Epidermal melanocyte (primary cell): Measurements from ENCODE around the gene SLC17A2.
"Not testable (repeated sequence)": the region's sequence is repeated elsewhere in the genome, so short reads cannot be mapped to it uniquely, and the experiment has no call there.

Experiments used
- DNase-seq: peaks from one replicate; pipeline ENCODE4 v3.0.0; 2011; ENCODE audit warnings: low spot score; ENCODE audit not compliant: insufficient read length

SLC17A2 gene

GRCh38 chr6:25952535-25952934 lies 22.0 kb upstream of the SLC17A2 start:
- DNase-seq: no peak

GRCh38 chr6:25951296-25952032 lies 21.0 kb upstream of the SLC17A2 start:
- DNase-seq: no peak

- DNase-seq: no peak
Observed at GRCh38 chr6:25950297-25950696, 19.8 kb upstream of the SLC17A2 start.

DNA sequence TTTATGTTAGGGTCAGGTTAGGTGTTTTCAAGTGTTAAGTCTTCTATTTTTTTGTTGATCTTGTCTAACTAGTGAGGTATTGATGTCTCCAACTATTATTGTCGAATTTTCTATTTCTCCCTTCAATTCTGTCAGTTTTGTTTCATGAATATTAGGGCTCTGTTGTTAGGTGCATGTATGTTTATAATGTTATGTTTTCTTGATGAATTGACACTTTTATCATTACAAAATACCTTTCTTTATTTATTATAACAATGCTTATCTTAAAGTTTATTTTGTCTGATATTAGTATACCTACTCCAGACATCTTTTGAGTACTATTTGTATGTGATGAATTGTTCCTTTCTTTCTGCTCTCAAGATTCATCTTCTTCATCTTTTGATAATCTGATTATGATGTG lies 19.2 kb upstream of the SLC17A2 start:
- DNase-seq: no peak

- not testable (repeated sequence) for DNase-seq
Observed at GRCh38 chr6:25947492-25947891, 17.0 kb upstream of the SLC17A2 start.

DNA sequence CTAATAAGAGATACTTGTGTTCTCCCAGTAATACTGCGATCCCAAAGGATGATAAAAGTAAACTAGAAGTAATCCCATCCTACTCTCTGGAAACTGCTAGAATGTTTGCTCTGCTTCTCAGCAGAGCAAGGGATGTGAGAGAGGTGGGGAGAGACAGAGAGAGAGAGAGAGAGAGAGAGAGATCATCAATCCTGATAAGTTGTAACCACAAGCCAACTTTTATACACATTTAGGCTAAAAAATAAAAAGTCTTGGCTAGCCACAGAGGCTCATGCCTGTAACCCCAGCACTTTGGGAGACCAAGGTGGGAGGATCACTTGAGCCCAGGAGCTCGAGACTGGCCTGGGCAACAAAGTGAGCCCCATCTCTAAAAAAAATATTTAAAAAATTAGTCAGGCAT lies 16.1 kb upstream of the SLC17A2 start:
- no peak for DNase-seq

DNA sequence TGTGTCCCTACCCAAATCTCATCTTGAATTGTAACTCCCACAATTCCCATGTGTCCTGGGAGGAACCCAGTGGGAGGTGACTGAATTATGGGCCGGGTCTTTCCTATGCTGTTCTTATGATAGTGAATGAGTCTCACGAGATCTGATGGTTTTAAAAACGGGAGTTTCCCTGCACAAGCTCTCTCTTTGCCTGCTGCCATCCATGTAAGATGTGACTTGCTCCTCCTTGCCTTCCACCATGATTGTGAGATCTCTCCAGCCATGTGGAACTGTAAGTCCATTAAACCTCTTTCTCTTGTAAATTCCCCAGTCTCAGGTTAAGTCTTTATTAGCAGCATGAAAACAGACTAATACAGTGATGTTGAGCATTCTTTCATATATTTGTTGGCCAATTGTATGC lies 15.2 kb upstream of the SLC17A2 start:
- not testable (repeated sequence) for DNase-seq

DNA sequence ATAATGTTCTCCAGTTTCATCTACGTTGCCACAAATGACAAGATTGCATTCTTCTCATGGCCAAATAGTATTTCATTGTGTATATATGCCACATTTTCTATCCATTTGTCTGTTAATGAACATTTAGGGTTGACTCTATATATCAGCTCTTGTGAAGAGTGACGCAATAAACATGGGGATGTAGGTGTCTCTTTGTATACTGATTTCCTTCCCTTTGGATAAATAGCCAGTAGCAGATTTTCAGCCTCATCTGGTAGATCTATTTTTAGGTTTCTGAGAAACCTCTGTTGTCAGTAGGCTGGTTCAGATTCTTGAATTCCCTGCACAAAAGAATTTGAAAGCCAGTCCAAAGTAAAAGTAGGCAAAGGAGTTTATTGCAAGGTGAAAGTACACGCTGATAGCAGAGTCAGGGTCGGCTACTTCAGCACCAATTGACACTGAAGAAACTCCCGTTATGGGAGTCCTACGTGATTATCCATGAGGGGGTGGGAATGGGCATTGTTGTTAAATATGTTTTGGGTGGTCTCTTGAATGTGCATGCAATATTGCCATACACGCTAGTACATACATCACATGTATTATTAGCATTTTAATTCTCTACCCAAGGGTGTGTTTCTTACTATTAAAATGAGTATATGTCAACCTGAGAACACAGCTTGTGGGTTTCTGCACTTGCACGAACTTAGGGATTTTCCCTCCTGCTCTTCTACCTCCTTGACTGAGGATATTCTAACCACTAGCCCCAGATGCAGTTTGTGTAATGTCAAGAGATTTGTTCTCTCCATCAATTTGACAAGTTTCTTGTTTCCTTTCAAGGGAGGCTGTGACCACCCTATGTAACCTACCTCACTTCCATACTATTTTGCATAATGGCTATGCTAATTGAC lies 14.4 kb upstream of the SLC17A2 start:
- DNase-seq: no peak

- DNase-seq: no peak
Observed at GRCh38 chr6:25943887-25944286, 13.4 kb upstream of the SLC17A2 start.

DNA sequence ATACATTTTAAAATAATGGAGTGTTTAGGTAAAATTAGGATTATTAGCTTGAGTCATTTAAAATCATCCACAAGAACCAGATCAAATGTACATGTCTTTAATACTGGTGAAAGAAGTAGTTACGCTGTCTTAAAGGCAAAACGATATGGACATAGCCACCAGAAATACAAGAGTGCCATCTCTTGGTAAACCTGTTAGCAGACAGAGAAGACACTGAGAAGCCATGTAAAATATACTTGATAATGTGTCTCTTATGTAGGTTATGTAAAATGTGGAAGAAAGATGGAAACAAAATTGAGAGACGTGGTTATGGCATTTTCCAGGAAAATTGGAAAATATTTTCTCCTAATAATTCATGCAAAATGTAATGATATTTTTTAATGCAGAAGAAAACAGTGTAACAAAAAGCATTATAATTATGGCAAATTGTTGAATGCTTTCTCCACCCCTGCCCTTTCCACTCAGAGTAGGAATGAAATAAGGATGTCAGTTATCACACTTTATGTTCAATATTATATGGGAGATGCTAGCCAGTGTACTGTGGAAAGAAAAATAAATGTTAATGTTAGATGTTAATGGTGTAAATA lies 12.2 kb upstream of the SLC17A2 start:
- no peak for DNase-seq

GRCh38 chr6:25939593-25939992 lies 9.1 kb upstream of the SLC17A2 start:
- no peak for DNase-seq

DNA sequence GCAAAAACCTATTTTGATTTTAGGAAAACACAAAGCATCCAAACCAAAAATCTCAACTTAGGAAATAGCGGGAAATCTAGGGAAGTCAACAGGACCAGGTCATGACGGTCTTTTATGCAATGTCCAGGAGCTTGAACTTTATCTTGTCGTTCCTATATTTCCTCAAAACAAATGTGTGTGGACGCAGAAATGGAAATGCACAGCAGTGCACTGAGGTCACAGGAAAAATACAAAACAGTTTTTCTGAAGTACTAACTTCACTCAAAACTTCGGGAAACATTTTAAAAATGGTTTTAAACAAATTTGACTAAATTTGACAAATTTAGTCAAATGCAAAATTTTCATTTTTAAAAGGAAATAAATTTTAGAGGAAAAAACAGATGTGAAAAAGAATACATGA lies 5.5 kb upstream of the SLC17A2 start:
- no peak for DNase-seq

DNA sequence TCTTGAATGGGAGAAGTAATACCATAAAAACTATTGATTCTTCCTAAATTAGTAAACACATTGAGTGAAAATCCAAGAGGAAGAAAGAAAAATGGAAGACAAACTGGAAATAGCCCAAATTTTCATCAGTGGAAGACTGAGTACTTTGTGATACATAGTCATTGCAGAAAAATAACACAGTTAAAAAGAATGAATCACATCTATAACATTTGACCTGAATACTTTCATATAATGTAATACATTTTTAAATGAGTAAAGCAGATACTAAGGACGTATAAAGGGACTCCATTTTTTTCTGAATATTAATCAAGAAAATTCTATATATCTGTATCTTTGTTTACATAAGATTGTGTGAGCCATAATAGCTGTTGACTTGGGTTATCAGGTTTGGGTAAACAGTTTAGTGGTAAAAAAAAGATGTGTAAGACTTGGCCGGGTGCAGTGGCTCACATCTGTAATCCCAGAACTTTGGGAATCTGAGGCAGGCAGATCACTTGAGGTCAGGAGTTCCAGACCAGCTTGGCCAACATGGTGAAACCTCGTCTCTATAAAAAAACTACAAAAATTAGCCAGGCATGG lies 4.3 kb upstream of the SLC17A2 start:
- no peak for DNase-seq

DNA sequence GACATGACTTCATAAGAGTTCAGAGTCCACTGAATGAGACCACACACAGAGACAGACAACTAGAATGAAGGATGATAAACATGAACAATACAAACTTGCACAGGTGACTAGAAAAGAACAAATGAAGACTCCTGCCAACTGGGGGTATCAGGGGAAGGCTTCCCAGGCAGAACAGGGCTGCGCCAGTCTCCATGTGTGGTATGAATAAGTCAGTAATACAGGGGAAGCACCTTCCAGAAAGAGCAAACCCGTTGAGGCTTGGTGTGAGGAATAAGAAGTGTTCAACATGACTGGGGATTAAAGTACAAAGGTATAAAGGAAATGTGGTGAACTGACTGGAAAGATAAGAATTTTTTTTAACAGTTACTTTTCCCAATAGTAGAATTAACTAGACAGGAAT lies 3.7 kb upstream of the SLC17A2 start:
- DNase-seq: no peak

DNA sequence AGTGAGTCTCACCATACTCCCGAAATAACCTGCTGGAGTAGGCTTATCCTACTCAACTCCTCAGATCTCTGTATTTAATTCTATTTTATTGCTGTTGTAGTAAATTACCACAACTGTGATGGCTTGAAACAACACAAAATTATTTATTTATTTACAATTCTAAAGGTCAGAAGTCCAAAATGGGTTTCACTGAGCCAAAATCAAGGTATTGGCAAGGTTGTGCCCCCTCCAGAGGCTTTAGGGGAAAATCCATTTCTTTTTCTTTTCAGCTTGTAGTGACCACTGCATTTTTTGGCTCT lies 869 bp upstream of the SLC17A2 start:
- no peak for DNase-seq

DNA sequence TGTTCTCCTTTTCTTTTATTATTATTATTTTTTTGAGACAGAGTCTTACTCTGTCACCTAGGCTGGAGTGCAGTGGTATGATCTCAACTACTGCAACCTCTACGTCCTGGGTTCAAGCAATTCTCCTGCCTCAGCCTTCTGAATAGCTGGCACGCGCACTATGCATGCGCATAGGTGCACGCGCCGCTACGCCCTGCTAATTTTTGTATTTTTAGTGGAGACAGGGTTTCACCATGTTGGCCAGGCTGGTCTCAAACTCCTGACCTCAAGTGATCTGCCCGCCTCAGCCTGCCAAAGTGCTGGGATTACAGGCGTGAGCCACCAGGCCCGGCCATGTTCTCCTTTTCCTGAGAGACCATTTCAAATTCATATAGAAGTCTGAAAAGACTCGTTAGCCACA lies 706 bp downstream of the SLC17A2 start:
- DNase-seq: not testable (repeated sequence)

GRCh38 chr6:25928562-25929324 lies 1.7 kb downstream of the SLC17A2 start:
- DNase-seq: no peak

DNA sequence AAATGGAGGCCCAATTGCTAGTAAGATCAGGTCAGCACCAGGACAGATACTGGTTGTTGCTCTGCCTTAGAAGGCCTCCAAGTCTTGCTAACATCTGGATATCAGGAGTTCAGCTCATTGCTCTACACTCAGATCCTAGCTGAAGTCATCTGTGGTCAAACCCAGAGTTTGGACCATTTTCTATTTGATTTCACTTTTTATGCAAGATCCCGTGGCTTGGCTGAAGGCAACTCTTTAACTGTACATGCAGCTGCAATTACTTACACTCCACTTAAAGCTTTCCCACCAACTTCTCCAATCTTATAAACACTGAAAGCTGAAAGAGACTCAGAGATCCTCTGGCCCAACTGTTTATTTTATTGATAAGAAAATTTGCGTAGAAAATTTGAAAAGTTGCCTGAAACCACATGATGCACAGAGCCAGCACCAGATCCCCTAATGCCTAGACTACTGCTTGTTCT lies 2.7 kb downstream of the SLC17A2 start:
- no peak for DNase-seq

- no peak for DNase-seq
Observed at GRCh38 chr6:25927178-25927577, 3.3 kb downstream of the SLC17A2 start.

GRCh38 chr6:25925876-25926275 lies 4.6 kb downstream of the SLC17A2 start:
- no peak for DNase-seq

DNA sequence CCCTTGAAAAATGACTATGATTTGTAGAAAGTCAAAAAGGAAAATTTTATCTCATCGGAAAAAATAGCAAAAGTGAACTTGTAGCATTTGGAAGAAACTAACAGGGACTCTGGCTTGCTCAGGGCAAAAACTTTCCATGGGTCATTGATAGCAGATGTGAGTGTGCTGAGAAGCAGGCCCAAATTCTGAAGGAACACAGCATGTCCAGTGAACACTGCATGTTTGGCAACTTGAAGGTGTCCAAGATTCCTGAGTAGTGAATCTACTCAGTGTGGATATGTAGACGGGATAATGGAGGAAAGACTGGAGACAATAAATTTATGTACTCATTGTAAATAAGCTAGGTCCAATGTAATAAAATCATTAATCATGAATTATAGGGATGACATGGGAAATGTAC lies 8.2 kb downstream of the SLC17A2 start:
- DNase-seq: peak; percentile 23
